ENCODE results near the gene NSUN6. TPM values are rescaled to one million over a fixed set of nuclear protein-coding genes. Genes with fewer than 3 reads are reported as not detected.

Gene NSUN6
- total RNA-seq, 4 donors from 2014 or later, result 7.3 to 17.8 (median 7.9) TPM

GRCh38 chr10:18557960-18558359 is 93.4 kb downstream of the NSUN6 start:
- ATAC-seq (ENCODE audit: low FRiP score) (no peak), DNase-seq (ENCODE audit: low spot score) (no peak)
- no peak for TF ChIP-seq CTCF (IDR thresholded peaks at IDR 0.05)

GRCh38 chr10:18556522-18557147 is 94.8 kb downstream of the NSUN6 start:
- no peak for DNase-seq (ENCODE audit: low spot score)
- ATAC-seq (ENCODE audit: low FRiP score), result no peak
- no peak for TF ChIP-seq CTCF (IDR thresholded peaks at IDR 0.05)

- TF ChIP-seq CTCF (IDR thresholded peaks at IDR 0.05), result no peak
- no peak for ATAC-seq (ENCODE audit: low FRiP score)
- DNase-seq (ENCODE audit: low spot score), result no peak
Observed at GRCh38 chr10:18554479-18554878, 96.9 kb downstream of the NSUN6 start.

GRCh38 chr10:18551473-18551872 is 99.9 kb downstream of the NSUN6 start:
- no peak for ATAC-seq (ENCODE audit: low FRiP score)
- no peak for TF ChIP-seq CTCF (IDR thresholded peaks at IDR 0.05)
- no peak for DNase-seq (ENCODE audit: low spot score)

GRCh38 chr10:18549105-18549504 is 102.3 kb downstream of the NSUN6 start:
- DNase-seq (ENCODE audit: low spot score) (no peak), ATAC-seq (ENCODE audit: low FRiP score) (no peak)
- TF ChIP-seq CTCF (IDR thresholded peaks at IDR 0.05), result no peak

GRCh38 chr10:18545621-18546305 is 105.6 kb downstream of the NSUN6 start:
- no peak for ATAC-seq (ENCODE audit: low FRiP score)
- DNase-seq (ENCODE audit: low spot score), result no peak
- no peak for TF ChIP-seq CTCF (IDR thresholded peaks at IDR 0.05)

- TF ChIP-seq CTCF (IDR thresholded peaks at IDR 0.05), result no peak
- no peak for ATAC-seq (ENCODE audit: low FRiP score)
- no peak for DNase-seq (ENCODE audit: low spot score)
Observed at GRCh38 chr10:18542832-18543231, 108.6 kb downstream of the NSUN6 start.

Data from omental fat pad (tissue), 4 donors.